Stimulated activated CD4-positive, alpha-beta T cell treated with anti-CD3 and anti-CD28 coated beads, Interleukin-1b, Interleukin-23, amount 100 ng/mL, for 4 hours (primary cell): Measurements from ENCODE around the gene CD101.
"Not testable (repeated sequence)": the region's sequence is repeated elsewhere in the genome, so short reads cannot be mapped to it uniquely, and the experiment has no call there.

Source experiments
- DNase-seq, 2 donors: peaks; one replicate each; pipeline ENCODE4 v3.0.0-alpha.2; 2020; ENCODE audit warnings: low read depth in 2 of 2

The CD101 gene, protein sequence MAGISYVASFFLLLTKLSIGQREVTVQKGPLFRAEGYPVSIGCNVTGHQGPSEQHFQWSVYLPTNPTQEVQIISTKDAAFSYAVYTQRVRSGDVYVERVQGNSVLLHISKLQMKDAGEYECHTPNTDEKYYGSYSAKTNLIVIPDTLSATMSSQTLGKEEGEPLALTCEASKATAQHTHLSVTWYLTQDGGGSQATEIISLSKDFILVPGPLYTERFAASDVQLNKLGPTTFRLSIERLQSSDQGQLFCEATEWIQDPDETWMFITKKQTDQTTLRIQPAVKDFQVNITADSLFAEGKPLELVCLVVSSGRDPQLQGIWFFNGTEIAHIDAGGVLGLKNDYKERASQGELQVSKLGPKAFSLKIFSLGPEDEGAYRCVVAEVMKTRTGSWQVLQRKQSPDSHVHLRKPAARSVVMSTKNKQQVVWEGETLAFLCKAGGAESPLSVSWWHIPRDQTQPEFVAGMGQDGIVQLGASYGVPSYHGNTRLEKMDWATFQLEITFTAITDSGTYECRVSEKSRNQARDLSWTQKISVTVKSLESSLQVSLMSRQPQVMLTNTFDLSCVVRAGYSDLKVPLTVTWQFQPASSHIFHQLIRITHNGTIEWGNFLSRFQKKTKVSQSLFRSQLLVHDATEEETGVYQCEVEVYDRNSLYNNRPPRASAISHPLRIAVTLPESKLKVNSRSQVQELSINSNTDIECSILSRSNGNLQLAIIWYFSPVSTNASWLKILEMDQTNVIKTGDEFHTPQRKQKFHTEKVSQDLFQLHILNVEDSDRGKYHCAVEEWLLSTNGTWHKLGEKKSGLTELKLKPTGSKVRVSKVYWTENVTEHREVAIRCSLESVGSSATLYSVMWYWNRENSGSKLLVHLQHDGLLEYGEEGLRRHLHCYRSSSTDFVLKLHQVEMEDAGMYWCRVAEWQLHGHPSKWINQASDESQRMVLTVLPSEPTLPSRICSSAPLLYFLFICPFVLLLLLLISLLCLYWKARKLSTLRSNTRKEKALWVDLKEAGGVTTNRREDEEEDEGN

GRCh38 chr1:117001254-117001927 is at the start of gene CD101:
CD101 (plus strand) TSS chr1:117001760; CDS start chr1:117001818, 58 bp downstream.
- no peak for DNase-seq

GRCh38 chr1:116952738-116953275 is 48.8 kb upstream of the CD101 start:
- no peak for DNase-seq

GRCh38 chr1:116954440-116954839 is 47.1 kb upstream of the CD101 start:
- DNase-seq: no peak

DNA sequence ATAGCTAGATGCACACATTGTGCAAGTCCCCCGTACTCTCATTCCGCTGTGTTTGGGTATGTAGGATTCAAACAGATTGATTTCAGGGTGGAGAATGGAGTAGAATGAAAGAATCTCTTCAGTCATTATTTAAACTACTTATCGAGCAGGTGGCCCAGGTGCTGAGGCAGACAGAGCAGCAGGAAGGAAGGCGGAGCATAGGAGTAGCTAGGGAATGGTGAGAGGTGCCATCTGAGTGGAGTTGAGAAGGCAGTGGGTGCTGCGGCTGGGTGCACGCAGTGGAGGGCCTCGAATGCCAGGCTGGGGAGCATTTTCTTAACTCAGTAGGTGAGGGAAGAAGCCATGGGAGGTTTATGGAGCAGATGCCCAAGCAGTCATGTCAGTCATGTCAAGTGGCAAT is 45.2 kb upstream of the CD101 start:
- DNase-seq: no peak

DNA sequence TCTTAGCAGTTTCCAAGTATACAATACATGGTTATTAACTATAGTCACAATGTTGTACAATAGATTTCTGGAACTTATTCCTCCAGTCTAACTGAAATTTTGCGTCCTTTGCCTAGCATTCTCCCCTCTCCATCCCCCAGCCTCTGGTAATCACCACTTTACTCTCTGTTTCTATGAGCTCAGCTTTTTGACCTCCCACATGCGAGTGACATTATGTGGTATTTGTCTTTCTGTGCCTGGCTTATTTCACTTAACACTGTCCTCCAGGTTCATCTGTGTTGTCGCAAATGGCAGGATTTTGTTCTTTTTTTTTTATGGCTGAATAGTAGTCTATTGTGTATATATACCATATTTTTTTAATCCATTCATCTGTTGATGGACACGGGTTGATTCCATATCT is 43.9 kb upstream of the CD101 start:
- no peak for DNase-seq

- no peak for DNase-seq
Observed at GRCh38 chr1:116958110-116958509, 43.5 kb upstream of the CD101 start.

DNA sequence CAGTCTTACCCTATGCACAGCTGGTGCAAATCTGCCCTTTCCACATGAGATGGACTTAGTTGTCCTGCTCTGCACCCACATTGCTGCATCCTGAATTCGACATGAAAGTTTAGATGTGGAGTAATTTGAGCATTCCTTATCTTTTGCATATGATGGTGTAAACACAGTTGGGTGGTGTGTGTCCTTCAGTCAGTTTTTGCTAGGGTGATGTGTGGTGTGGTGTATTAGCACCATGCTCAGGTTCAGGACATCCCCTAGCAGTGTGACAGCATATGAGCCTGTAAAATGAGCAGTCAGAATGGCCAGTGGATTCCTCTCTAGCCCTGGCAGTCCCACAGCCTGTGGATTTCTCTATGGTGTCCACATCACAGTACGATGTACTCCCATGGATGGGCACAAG is 42.6 kb upstream of the CD101 start:
- no peak for DNase-seq

GRCh38 chr1:116961606-116962005 is 40.0 kb upstream of the CD101 start:
- DNase-seq: no peak

DNA sequence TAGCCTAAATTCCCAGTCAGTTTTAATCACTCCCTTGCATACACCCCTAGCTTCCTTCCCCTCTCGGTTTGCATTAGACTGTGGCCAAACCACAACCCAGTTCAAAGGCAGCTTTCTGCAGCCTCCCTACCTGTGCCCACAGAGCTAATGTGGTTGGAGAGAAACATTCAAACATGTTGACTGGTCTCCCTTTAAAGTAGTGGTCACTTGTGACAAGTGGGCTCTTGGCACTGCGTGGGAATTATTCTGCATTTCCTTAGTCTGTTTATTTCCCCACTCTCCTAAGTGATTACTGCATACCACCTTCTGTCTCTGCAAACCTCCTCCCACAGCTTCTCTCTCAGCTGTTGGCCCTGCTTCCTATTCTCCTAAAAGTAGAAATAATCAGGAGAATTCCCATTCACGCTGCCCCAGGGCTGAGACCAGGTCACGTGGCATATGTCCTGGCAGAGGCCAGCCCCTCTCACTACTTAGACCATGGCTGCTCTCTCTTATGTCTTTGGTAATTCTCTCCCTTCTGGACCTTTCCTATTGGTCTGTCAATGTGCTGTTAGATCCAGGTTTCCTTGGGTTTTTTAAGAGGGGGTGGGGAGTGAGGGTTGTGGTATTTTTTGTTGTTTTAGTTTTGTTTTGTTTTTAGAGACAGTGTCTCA is 38.4 kb upstream of the CD101 start:
- no peak for DNase-seq

- no peak for DNase-seq
Observed at GRCh38 chr1:116966791-116967190, 34.8 kb upstream of the CD101 start.

- no peak for DNase-seq
Observed at GRCh38 chr1:116968724-116969123, 32.8 kb upstream of the CD101 start.

GRCh38 chr1:116971258-116971860 is 30.2 kb upstream of the CD101 start:
- DNase-seq: no peak

DNA sequence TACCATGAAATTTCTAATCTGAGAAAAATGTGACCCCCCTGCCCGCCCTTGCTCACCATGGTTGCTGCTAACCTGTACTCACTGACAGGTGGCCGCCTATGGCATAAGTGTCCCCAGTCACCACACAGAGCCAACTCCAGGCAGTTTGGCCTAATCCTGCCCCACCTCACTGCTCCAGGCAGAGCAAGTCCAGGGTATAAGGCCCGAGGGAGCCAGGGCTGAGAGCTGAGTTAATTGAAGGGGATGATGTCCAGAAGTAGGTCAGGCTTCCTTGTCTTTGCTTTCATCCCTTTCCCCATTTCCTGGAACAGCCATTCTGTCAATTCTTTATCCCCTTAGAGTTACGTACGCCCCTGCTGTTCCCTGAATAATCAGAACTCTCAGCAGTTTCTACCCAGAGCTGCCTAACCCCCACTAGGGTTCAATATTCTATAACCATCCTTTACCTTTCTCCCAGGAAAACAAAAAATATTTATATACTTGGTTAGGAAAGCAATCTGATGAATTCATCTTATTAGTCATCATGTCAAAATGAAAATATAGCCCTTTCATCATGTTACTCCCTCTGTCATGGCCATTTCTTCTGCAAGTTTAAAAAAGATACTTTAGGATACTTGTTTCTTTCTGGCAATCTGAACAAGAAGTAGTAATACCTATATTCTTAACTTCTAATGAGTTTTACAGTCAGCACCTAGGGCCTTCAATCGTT is 29.4 kb upstream of the CD101 start:
- DNase-seq: no peak

DNA sequence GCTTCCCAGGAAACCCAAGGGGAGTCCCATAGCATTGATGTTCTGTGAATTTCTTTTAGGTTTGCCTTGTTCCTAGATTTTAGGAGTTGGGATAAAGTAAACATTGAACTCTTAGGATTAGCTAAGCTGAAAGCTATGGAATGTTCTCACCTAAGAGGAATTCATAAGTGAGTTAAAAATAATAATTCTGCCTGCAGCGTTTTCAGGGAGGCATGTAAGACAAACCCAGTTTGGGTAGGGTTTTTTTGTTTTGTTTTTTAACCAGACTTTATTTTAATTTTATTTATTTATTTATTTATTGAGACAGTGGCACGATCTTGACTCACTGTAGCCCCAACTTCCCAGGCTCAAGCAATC is 28.9 kb upstream of the CD101 start:
- DNase-seq: no peak

DNA sequence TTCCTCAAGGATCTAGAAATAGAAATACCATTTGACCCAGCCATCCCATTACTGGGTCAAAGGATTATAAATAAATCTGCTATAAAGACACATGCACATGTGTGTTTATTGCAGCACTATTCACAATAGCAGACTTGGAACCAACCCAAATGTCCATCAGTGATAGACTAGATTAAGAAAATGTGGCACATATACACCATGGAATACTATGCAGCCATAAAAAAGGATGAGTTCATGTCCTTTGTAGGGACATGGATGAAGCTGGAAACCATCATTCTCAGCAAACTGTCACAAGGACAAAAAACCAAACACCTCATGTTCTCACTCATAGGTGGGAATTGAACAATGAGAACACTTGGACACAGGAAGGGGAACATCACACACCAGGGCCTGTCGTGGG is 21.3 kb upstream of the CD101 start:
- not testable (repeated sequence) for DNase-seq

DNA sequence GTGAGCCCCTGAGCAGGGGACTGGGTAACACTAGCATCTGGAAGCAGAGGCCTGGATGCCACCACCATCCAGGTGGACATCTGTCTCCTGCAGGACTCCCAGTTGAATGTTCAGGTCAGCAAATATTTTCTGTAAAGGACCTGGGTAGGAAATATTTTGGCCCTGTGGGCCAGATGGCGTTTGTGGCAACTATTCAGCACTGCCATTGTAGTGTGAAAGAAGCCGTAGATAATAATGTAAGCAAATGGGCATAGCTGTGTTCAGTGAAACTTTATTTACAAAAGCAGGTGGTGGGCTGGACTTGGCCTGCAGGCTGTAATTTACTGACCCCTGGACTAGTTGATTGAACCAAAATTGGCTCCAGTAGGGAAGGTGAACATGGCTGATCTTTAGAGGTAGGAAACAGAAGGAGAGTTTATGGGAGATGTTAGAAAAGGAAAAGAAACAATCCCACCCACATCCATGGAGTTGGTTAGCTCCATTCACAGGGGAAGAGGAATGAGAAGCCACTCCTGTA is 20.0 kb upstream of the CD101 start:
- no peak for DNase-seq

DNA sequence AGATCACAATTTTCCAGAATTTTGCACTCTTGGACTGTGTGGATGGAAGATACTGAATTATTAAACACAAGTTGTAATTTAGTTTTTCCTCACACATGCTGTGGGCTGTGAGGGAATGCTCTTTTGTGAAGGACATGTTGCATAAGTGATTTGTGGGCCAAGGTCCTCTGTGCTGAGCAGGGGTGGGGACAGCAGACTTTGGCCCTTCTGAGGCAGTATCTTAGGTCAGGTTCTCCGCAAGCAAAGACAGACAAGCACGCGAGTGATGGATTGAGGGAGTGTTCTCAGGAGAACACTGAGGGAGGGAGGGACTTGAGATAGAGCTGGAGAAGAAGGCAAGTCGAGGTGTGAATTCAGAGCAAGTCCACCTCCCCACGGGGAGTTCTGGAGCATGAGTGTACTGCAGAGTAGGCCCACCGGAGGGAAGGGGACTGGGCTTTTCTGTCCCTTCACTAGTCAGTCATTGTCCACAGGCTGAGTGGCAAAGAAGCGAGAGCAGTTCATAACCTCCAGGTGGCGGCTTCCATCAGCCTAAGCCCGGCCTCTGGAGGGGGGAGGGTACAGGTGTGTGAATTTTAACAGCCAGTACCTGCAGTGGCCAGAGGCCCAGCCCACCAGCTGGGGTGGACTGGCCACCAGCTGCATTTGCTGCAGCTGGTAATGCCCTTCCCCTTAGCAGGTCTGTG is 19.1 kb upstream of the CD101 start:
- no peak for DNase-seq

DNA sequence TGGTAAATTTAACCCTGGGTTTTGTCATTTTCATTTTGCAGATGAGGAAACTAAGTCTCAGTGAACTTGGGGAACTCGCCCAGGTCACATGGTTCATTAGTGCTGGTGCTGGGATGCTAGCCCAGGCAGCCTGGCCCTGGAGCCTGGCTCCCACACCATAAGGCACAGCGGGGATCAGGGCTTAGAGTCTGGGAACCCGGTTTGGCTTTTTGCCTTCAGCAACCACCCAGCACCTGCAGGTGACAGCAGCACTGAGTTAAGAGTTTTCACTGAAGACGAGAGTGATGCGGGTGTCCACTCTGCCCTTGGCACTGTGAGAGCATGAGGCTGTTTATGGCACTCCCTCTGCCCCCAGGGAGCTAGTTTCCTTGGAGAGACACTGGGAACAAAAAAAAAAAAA is 18.4 kb upstream of the CD101 start:
- no peak for DNase-seq

GRCh38 chr1:116983678-116984077 is 17.9 kb upstream of the CD101 start:
- DNase-seq: no peak
